Hepatic stellate cell (primary cell): Measurements from ENCODE around the gene ITIH3.

Experiments used
- DNase-seq: peaks from one replicate; pipeline ENCODE4 v3.0.0; 2011; ENCODE audit warnings: low spot score

ITIH3 gene

DNA sequence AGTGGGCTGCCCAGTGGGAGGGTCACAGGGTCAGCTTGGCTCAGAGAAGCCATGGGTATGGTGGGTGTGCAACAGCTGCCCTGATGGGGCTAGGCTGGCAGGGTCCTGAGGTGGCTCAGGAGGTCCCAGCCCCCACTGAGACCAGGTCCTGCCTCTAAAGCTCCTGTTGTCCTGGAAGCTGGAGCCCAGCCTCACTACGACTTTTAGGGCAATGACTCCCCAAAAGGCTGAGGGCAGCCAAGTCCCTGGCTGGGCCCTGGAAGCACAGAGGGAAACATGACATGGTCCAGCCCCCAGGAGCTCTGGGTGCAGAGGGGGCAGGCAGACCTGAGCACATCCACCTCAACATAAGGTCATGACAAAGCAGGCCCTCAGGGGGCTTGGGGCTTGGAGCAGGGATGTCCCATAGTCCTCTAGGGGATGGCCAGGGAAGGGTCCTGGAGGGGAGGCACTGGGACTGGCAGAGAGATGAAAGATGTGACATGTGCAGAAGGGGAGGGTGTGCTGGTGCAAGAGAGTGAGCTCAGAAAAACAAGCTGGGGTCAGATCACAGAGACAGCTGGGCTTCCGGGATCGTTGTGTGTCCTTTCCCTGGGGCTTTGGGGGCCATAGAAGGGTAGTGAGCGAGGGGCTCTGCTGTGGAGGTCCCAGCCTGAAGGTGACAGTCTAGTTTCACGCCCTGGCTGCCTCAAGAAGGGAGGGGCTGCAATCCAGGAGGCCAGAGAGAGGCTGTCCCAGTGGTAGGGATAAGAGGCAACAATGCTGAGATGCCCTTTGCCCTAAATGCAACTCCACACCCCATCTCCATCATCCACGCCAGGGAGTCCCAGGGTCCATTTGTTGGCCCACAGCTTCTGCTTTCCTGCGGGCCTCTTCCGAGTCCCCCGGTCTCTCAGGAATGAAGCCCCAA is 639 bp upstream of the ITIH3 start:
- DNase-seq = no peak

DNA sequence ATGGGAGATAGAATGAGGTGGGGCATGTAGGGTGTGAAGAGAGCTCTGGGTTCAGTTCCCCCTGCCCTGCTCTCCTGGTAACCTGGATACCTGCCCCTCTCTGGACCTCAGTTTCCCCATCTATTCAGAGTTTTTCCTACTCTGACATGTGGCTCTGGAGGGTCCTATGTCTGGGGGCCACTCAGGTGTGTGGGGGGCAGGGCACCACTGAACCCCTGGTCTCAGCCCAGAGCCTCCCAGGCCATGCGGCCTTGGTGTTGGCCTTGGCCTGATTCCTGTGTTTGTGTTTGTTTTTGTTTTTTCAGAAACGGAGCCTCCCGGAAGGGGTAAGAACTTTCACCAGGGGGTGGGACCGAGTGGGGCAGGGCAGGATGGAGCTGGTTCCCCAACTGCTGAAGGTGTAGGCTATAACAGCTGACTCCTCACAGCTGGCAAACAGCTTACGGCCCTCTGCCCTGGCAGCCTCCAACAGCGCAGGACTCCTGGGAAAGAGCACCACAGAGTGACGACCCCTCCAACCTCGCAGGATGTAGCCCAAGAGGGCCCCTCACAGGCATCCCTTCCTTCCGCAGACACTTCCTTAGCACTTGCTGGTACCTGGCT is 803 bp downstream of the ITIH3 start:
- no peak for DNase-seq

- DNase-seq = no peak
Observed at GRCh38 chr3:52796411-52796810, 1.8 kb downstream of the ITIH3 start.

DNA sequence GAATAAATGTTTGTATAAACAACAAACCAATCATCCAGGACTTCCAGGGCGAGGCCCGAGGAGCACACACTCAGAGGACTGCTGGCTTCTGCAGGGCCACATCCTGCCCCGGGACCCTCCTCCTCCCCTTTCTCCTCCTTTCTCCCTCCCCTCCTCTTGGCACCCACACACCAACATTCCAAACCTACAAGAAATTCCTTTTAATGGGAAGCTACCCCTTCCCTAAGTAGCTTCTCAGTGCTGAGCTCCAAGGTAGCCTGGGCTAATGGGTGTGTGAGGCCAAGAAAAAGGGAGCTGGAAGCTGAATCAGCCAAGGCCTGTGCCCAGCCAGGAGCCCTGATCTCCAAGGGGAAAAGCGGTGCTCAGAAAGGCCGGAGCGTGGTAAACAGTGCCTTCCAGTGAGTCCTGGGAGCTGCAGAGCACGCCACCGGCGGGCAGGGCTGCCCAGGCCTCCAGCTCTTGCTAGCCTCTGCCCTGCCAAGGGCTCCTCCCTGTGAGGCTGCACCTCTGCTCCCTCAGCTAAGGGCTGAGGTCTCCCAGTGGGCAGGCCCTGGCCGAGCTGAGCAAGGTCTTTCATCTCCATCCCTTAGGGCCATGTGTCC is 3.9 kb downstream of the ITIH3 start:
- no peak for DNase-seq

DNA sequence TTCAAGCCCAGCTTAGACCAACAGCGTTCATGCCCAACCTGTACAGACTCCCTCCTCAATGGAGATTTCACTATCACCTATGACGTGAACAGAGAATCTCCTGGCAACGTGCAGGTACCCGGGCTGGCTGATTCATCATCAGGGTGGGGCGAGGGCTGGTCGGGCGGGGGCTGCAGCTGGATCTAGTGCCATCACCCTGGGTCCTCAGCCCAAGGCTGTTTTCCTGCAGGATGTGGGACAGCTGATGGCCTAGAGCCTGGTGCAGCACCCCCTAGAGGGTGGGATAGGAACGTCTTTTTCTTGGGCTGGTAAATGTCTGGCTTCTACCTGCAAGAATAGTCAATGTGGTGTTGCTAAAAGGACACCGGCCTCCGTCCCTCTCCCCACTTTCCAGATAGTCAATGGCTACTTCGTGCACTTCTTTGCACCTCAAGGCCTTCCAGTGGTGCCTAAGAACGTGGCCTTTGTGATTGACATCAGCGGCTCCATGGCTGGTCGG is 4.4 kb downstream of the ITIH3 start:
- DNase-seq = peak; percentile 41

DNA sequence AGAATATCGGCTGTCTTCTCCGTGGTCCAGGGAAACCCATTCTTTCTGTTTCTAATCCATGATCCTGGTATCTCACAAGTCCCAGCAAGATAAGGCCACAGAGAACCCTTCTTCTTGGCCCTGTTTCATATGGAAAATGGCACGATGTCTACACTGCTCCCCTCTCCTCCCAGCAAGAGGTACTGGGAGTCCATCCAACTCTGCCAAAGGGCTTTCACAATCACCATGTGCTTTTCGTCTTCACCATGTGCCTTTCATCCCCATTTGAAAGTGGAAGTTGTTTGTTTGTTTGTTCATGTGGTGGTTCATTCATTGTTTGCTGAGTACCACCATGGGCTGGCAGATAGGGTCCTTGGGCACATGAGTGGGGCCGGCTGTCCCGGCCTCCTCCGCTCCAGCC is 5.5 kb downstream of the ITIH3 start:
- no peak for DNase-seq

- DNase-seq = peak; percentile 34
Observed at GRCh38 chr3:52801839-52802238, 7.2 kb downstream of the ITIH3 start.

DNA sequence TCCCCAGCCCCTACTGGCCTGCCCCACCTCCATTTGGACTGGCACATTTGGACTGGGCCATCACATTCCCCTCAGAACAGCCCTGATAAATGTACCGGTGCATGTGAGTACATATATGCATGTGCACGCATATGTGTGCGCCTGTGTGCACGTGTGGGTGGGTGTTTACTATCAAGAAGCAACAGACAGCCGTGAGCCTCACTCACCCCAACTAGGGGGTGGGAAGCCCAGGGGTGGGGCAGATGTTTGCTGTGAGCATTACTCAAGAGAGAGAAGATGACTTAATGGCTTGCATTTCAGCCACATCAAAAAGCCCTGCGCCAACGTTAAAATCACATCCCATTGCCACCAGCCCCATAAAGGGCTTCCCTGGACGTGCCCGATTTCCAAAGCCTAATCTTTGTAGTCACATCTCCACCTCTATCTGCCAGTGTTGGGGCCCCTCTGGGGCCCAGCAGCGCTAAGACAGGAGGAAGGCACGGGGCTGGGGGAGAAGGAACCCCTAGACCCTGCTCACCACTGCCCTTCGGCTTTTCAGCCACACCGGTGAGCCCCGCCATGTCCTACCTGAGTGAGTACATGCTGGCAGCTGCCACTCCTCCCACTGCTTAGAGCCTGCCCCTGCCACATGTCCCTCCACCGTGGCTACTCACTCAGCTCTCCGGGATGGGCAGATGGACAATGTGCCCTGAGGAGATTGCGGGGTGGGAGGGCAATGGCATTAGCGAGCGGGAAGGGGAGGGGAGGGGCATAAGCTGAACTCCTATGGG is 10.9 kb downstream of the ITIH3 start:
- DNase-seq = no peak

DNA sequence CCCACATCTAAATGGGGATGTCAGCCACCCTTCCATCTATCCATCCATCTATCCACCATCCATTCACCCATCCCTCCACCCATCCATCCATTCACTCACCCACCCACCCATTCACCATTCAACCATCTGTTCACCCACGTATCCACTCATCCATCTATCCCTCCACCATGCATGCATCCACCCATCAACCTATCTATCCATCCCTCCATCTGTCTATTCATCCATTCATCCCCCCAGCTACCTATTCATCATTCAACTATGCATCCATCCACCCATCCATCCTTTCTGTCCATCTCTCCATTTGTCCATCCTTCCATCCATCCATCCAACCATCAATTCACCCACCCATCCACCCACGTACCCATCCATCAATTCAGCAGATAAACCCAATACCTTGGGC is 14.6 kb downstream of the ITIH3 start:
- no peak for DNase-seq

- DNase-seq = no peak
Observed at GRCh38 chr3:52809662-52810377, 15.2 kb downstream of the ITIH3 start.

GRCh38 chr3:52810923-52811322 is 16.3 kb downstream of the ITIH3 start:
- no peak for DNase-seq

DNA sequence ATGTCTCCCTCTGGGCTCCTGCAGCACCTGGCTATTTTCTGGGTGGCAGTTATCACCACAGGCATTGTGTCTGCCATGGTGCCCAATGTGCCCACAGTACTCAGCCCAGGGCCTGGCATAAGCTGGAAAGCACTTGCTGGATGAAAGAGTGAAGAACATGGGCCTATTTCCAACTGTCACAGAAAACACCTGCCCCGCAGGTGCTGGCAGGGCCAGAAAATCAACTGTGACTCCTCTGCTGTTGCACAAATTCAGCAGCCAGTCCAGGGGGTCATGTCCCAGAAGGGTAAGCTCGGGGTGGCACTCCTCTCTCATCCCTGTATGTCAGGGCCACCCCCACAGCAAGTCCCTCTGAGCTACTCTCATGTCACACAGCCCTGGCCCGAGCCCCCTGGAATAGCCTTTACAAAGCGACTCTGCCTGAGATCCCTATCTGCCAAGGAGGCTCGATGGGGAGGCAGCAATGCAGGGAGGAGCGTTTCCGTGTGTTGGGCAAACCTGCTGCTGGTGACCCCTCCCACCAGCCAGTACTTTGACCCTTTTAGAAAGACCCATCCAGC is 16.9 kb downstream of the ITIH3 start:
- no peak for DNase-seq

GRCh38 chr3:52813810-52814209 is 19.2 kb downstream of the ITIH3 start:
- no peak for DNase-seq

- DNase-seq = no peak
Observed at GRCh38 chr3:52816199-52816598, 21.6 kb downstream of the ITIH3 start.

- DNase-seq = no peak
Observed at GRCh38 chr3:52816654-52817053, 22.1 kb downstream of the ITIH3 start.

GRCh38 chr3:52817221-52817620 is 22.6 kb downstream of the ITIH3 start:
- no peak for DNase-seq

GRCh38 chr3:52817860-52818259 is 23.3 kb downstream of the ITIH3 start:
- no peak for DNase-seq

DNA sequence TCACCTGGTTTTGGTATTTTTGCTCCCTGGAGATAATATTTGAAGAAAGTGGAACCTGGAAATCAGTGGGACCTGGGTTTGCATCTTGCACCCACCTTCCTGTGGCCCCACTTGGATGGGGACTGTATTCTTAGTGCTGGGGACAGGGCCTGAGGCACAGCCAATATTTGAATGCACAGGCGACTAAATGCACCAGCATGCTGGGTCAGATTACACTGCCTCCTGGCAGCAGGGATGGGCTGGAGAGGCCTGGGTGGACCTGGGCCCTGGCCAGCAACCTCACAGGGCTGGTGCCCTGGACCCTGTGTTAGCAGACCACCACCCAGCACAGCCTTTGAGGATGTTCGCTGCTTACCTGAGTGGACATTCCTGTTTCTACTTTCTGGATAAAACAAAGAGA is 25.3 kb downstream of the ITIH3 start:
- no peak for DNase-seq

DNA sequence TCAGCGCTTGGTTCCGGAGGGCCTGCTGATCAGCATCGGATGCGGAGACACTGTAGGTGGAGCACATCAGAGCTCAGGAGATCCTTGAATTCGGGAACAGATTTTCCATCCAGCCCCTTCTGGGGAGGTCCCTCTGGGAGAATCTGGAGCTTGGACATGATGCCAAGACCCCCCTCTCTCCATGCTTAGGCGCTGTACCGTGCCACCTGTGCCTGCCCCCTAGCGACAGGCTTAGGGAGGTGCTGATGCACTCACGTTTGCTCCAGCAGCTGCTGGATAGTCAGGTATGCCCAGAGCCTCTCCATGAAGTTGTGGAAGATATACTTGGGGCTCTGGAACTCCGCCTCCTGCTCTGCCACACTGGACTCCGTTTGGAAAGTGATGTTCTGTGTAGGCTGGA is 26.1 kb downstream of the ITIH3 start:
- peak; percentile 36 for DNase-seq

DNA sequence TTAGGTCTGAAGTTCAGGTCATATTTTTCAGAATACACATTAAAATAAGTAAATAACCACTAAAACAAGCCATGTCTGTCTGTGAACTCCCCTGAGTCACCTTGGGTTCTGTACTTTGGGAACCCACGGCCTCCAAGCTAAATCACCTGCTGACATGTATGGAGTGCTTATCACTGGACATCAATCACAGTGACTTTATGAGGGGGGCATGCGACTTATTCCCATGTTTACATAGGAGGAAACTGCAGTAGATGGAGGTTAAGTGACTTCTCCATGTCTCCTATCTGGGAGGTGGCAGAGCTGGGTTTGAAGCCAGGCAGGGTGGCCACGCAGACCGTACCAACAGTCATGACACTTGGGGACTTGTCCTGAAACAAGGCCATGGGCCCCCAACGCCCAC is 27.8 kb downstream of the ITIH3 start:
- DNase-seq = no peak

GRCh38 chr3:52824037-52824436 is 29.4 kb downstream of the ITIH3 start:
- DNase-seq = no peak
